Measurements from ENCODE around the gene ZNF217. TPM values are rescaled to one million over a fixed set of nuclear protein-coding genes. Genes with fewer than 3 reads are reported as not detected.

The ZNF217 gene
- total and polyA plus RNA-seq, 9 of the 15 experiments (the other 6 are each of a cell fraction or from before 2014, with no cell fraction given): 3.0 to 41.8 (median 16.8) TPM

DNA sequence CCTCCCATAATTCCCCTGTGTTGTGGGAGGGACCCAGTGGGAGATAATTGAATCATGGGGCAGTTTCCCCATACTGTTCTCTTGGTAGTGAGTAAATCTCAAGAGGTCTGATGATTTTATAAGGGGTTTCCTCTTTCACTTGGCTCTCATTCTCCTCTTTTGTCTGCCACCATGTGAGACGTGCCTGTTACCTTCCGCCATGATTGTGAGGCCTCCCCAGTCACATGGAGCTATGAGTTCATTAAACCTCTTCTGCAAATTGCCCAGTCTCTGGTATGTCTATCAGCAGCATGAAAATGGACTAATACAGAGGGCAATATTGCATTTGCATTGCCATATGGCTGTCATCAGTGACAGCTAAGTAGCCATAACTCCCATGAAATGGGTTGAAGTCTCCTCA lies 63.2 kb downstream of the ZNF217 start (continued):
- no peak for TF ChIP-seq PHTF2 (CRISPR knock-in tag; IDR thresholded peaks at IDR 0.05)
- TF ChIP-seq TARDBP (IDR thresholded peaks at IDR 0.05): no peak
- no peak for TF ChIP-seq PCBP2 (IDR thresholded peaks at IDR 0.05; ENCODE audit: low read depth, low read length, poor library complexity, severe bottlenecking)
- TF ChIP-seq ZNF766 (CRISPR knock-in tag; conservative IDR thresholded peaks at IDR 0.05): 0 out of 2 replicates have a peak, but pooled peaks have one; percentile 34
- no peak for TF ChIP-seq ZBTB34 (CRISPR knock-in tag; IDR thresholded peaks at IDR 0.05)
- peak; percentile 69 for TF ChIP-seq ZFP36 (IDR thresholded peaks at IDR 0.05; ENCODE audit: low read depth, low read length, partially characterized antibody)

- no peak for TF ChIP-seq CHCHD3 (CRISPR knock-in tag; IDR thresholded peaks at IDR 0.05)
- TF ChIP-seq CEBPB (tag; IDR thresholded peaks at IDR 0.05): 0 out of 2 replicates have a peak, but pooled peaks have one; percentile 32
- no peaks in the 10 kb centered on the region for H3K36me3 ChIP-seq (ENCODE audit: control insufficient read depth, insufficient read depth, low read length)
- H3K9ac ChIP-seq (ENCODE audit: insufficient read depth in 1 of 2, low read depth in 2 of 2, low read length in 2 of 2): no peak overlapping the region
- in situ Hi-C loops (cut with MboI): no loop called here
- POLR2A ChIA-PET: no interaction called here
- H3K4me1 ChIP-seq (replicated peaks in 1 of 2; ENCODE audit: control insufficient read depth in 2 of 2, insufficient read depth in 2 of 2, low read length in 2 of 2): no peaks in the 10 kb centered on the region
- FAIRE-seq (no peak), ATAC-seq (no peak), DNase-seq (ENCODE audit: extremely low read depth in 1 of 4, low spot score in 3 of 4) (no peak)
- no peak overlapping the region for H3K4me3 ChIP-seq
- BruUV-seq (replicated peaks): no TSS peak
- H3K79me2 ChIP-seq (ENCODE audit: control insufficient read depth, insufficient read depth, low read length): no peaks in the 10 kb centered on the region
- no peak overlapping the region for H3K27ac ChIP-seq (ENCODE audit: extremely low read depth, low read depth, low read length)
- WGBS (ENCODE audit: insufficient coverage, low coverage, missing lambda C conversion rate): 9% methylated on average over 5 of the region's 5 CpGs
- H2AFZ ChIP-seq (ENCODE audit: low read depth, low read length): no peak overlapping the region
- no peaks in the 10 kb centered on the region for H3K9me1 ChIP-seq (ENCODE audit: control insufficient read depth, insufficient read depth, low read length)
- no peak overlapping the region for H3K4me2 ChIP-seq (ENCODE audit: insufficient read depth, low read length)
- H4K20me1 ChIP-seq (replicated peaks; ENCODE audit: control insufficient read depth, insufficient read depth, low read length): no peaks in the 10 kb centered on the region
- intact Hi-C loops (cut with micrococcal nuclease): no loop called here
- CTCF ChIA-PET (ENCODE audit: low intra/inter-chr PET ratio): no interaction called here
- H3K9me3 ChIP-seq (replicated peaks; ENCODE audit: control insufficient read depth, insufficient read depth, low read depth, low read length): no peaks in the 10 kb centered on the region
- peaks cover 2 to 15% of the 10 kb centered on the region in 2 experiments; a peak in 4 of 5 replicates for H3K27me3 ChIP-seq (ENCODE audit: control insufficient read depth in 2 of 2, insufficient read depth in 2 of 2, low read length in 2 of 2)
Observed at GRCh38 chr20:53529658-53530057, 64.0 kb downstream of the ZNF217 start.
